Neural cell (in vitro differentiated cells): ENCODE measurements around the gene IDUA. TPM values are rescaled to one million over a fixed set of nuclear protein-coding genes. Genes with fewer than 3 reads are reported as not detected.
A peak's percentile ranks its signal among the peaks of the same experiment; 100 is the strongest.
"Not testable (repeated sequence)": the region's sequence is repeated elsewhere in the genome, so short reads cannot be mapped to it uniquely, and the experiment has no call there.

Source experiments
- H2AFZ ChIP-seq: fragments of 200-600, 300-800 bp; sonication (generic), shearing (Covaris generic); 2 replicates; pipeline ENCODE4 v1.6.0; 2014; ENCODE audit warnings: low read depth, mild to moderate bottlenecking, antibody characterized with exemption, low read length, moderate library complexity
- H3F3A ChIP-seq: fragments of 200-600 bp; shearing (Covaris generic); 2 replicates; pipeline ENCODE4 v1.6.1; 2016; ENCODE audit warnings: mild to moderate bottlenecking, moderate library complexity, mixed read lengths, antibody characterized with exemption, low read length; ENCODE audit not compliant: insufficient read depth, poor library complexity, severe bottlenecking
- H3K27ac ChIP-seq: fragments of 200-600, 300-800 bp; sonication (generic), shearing (Covaris generic); 2 replicates; pipeline ENCODE4 v1.5.1; 2014; ENCODE audit warnings: mild to moderate bottlenecking, low read length, moderate library complexity
- H3K27me3 ChIP-seq: fragments of 300-800, 200-600 bp; sonication (generic), shearing (Covaris generic); 2 replicates; pipeline ENCODE4 v1.6.0; 2014; ENCODE audit warnings: mild to moderate bottlenecking, low read depth, low read length, moderate library complexity; ENCODE audit not compliant: insufficient read depth
- H3K36me3 ChIP-seq: fragments of 300-800, 200-600 bp; sonication (generic), shearing (Covaris generic); 2 replicates; pipeline ENCODE4 v1.5.1; 2014; ENCODE audit warnings: mild to moderate bottlenecking, antibody characterized with exemption, low read length, moderate library complexity; ENCODE audit not compliant: insufficient read depth
- H3K4me2 ChIP-seq: fragments of 300-800, 200-600 bp; sonication (generic), shearing (Covaris generic); 2 replicates; pipeline ENCODE4 v1.6.0; 2014; ENCODE audit warnings: mild to moderate bottlenecking, low read length
- H3K4me3 ChIP-seq: fragments of 300-800, 200-600 bp; sonication (generic), shearing (Covaris generic); 2 replicates; pipeline ENCODE4 v1.5.1; 2014; ENCODE audit warnings: mild to moderate bottlenecking, low read length, moderate library complexity
- H3K79me2 ChIP-seq: fragments of 200-600 bp; shearing (Covaris generic); replicated peaks from 2 replicates; pipeline ENCODE4 v1.6.0; 2014; ENCODE audit warnings: mild to moderate bottlenecking, low read length, moderate library complexity; ENCODE audit not compliant: insufficient read depth
- H3K9ac ChIP-seq: fragments of 300-800, 200-600 bp; sonication (generic), shearing (Covaris generic); 2 replicates; pipeline ENCODE4 v1.6.1; 2016; ENCODE audit warnings: mild to moderate bottlenecking, low read length, mixed read lengths
- H3K9me2 ChIP-seq: fragments of 200-600 bp; shearing (Covaris generic); 2 replicates; pipeline ENCODE4 v1.6.1; 2016; ENCODE audit warnings: mild to moderate bottlenecking, low read length, mixed read lengths; ENCODE audit not compliant: insufficient read depth
- H3K9me3 ChIP-seq: fragments of 200-600, 300-800 bp; sonication (generic), shearing (Covaris generic); 2 replicates; pipeline ENCODE4 v1.6.1; 2016; ENCODE audit warnings: mild to moderate bottlenecking, mixed run types, low read length, moderate library complexity, mixed read lengths
- H4K20me1 ChIP-seq: fragments of 200-600 bp; shearing (Covaris generic); 2 replicates; pipeline ENCODE4 v1.6.1; 2016; ENCODE audit warnings: mild to moderate bottlenecking, mixed run types; ENCODE audit not compliant: insufficient read depth
- EP300 ChIP-seq: fragments of 450-650 bp; conservative IDR thresholded peaks from 2 replicates; pipeline ENCODE4 v1.6.1; 2014; ENCODE audit warnings: antibody characterized with exemption, mild to moderate bottlenecking, moderate library complexity; ENCODE audit not compliant: poor library complexity, severe bottlenecking
- MXI1 ChIP-seq: fragments of 450-650 bp; conservative IDR thresholded peaks from 2 replicates; pipeline ENCODE4 v1.6.1; 2014; ENCODE audit warnings: antibody characterized with exemption, mild to moderate bottlenecking; ENCODE audit not compliant: poor library complexity, severe bottlenecking
- POLR2AphosphoS5 ChIP-seq: IDR thresholded peaks from 2 replicates; pipeline ENCODE4 v1.6.1; 2012
- RAD21 ChIP-seq: fragments of 450-650 bp; conservative IDR thresholded peaks from 2 replicates; pipeline ENCODE4 v1.6.1; 2014; ENCODE audit warnings: antibody characterized with exemption, mild to moderate bottlenecking, moderate library complexity
- TAF1 ChIP-seq: IDR thresholded peaks from 2 replicates; pipeline ENCODE4 v1.6.1; 2012; ENCODE audit warnings: low read depth
- polyA plus RNA-seq: library from polyadenylated mRNA; depleted of rRNA; stranded (reverse); fragments of >200 nt; gene quantifications from 2 replicates; pipeline ENCODE4 v1.2.3, GENCODE V29; 2014
- TF ChIP-seq, protein P1 (sequence below): IDR thresholded peaks from 2 replicates; pipeline ENCODE4 v1.6.1; 2012; ENCODE audit warnings: borderline replicate concordance
- TF ChIP-seq, protein P2 (sequence below): fragments of 450-650 bp; IDR thresholded peaks from 2 replicates; pipeline ENCODE4 v1.5.1; 2014; ENCODE audit warnings: antibody characterized with exemption, mild to moderate bottlenecking, moderate library complexity; ENCODE audit not compliant: poor library complexity, severe bottlenecking

IDUA gene
- polyA plus RNA-seq, 1 donor from 2014 or later = 12.7 TPM

DNA sequence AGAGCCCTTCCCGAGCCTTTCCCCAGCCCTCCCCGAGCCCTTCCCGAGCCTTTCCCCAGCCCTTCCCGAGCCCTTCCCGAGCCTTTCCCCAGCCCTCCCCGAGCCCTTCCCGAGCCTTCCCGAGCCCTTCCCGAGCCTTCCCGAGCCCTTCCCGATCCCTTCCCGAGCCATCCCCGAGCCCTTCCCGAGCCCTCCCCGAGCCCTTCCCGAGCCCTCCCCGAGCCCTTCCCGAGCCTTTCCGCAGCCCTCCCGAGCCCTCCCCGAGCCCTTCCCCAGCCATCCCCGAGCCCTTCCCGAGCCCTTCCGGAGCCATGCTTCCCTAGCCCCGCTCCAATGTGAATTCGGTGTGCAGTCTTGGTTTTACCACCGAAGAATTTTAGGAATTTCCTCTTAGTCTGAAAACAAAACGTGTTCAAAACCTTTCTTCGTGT, 59.8 kb downstream of the IDUA start:
- H3K79me2 ChIP-seq, H3F3A ChIP-seq, H3K4me3 ChIP-seq, H2AFZ ChIP-seq, H3K9me3 ChIP-seq, H3K9ac ChIP-seq, H3K9me2 ChIP-seq, H4K20me1 ChIP-seq, H3K36me3 ChIP-seq, H3K27ac ChIP-seq, H3K27me3 ChIP-seq, H3K4me2 ChIP-seq: not testable (repeated sequence)
- TF ChIP-seq, protein P1, sequence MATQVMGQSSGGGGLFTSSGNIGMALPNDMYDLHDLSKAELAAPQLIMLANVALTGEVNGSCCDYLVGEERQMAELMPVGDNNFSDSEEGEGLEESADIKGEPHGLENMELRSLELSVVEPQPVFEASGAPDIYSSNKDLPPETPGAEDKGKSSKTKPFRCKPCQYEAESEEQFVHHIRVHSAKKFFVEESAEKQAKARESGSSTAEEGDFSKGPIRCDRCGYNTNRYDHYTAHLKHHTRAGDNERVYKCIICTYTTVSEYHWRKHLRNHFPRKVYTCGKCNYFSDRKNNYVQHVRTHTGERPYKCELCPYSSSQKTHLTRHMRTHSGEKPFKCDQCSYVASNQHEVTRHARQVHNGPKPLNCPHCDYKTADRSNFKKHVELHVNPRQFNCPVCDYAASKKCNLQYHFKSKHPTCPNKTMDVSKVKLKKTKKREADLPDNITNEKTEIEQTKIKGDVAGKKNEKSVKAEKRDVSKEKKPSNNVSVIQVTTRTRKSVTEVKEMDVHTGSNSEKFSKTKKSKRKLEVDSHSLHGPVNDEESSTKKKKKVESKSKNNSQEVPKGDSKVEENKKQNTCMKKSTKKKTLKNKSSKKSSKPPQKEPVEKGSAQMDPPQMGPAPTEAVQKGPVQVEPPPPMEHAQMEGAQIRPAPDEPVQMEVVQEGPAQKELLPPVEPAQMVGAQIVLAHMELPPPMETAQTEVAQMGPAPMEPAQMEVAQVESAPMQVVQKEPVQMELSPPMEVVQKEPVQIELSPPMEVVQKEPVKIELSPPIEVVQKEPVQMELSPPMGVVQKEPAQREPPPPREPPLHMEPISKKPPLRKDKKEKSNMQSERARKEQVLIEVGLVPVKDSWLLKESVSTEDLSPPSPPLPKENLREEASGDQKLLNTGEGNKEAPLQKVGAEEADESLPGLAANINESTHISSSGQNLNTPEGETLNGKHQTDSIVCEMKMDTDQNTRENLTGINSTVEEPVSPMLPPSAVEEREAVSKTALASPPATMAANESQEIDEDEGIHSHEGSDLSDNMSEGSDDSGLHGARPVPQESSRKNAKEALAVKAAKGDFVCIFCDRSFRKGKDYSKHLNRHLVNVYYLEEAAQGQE = peak; percentile 42

DNA sequence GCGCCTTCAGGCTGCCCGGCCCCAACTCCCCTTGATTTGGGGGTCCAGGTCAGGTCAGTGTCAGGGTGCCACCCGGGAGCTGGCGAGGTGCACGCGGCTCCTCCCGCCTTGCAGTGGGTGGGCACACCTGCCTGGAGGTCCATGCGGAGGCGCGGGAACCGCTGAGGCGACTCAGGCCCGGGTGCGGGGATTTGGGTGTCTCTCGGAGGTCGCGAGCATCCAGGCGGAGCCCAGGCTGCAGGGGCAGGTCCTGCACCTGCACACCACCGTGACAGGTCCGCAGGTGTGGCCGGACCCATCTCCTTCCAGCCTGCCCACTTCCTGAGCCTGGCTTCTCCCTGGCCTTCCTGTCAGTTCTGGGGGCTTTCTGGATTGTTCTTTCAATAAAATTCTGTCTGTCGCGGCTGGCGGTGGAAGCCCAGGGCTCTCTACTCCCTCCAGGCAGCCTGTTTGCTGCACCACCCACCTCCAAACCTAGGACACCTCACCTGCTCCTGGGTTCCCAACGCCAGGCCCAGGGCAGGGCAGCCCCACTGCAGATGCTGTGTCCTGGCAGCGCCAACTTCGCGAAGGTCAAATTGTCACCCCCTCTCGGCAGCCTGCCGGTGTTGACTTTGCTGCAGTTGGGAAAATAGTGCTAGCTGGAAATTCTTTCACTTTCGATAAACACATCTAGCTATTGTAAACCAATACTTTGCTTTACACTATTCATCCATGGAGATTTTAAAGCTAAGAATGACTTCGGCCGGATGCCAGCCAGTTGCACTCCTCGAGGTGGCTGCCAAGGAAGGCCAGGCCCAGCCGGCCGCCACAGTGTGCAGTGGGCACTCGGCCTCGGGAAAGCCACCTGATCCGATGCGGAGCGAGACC, 60.5 kb downstream of the IDUA start:
- Histone ChIP-seq H3K4me2 (no peak overlapping the region), H3K27me3 (no peaks in the 10 kb centered on the region)

DNA sequence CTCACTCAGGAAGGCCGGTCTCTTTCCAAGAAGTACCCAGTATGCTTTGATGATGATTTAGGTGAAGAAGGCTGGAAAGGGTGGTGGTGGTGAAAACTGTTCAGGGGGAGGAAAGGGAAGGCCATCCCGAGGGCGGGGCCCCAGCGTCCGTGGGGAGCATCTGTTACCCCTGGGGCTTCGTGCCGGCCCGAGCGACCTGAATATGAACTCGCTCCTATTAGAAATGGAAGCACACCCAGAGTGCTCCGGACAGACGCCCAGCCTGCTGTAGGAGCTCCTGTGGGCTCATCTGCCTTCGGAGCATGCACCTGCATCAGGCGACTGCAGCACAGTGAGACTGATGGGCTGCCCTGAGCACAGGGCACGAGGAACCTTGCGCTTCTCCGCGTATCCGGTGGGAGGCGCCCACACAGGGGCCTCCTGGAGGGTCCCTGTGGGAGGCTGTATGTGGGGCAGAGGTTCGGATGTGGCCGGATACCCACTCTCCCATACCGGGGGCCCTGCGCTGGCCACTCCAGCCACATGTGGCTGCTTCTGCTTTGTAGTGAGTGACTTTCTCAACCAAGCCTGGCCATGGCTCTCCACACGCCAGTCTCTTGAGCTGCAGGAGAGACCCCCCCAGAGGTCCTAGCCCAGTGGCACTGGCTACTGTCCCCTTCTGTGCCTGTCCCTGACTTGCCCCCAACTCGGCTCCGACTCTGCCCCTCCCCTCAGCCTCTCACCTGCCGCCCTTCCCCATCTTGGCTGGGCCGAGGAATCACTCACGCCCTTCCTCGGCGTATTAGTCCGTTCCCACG, 61.3 kb downstream of the IDUA start:
- Histone ChIP-seq H3K27ac (no peak overlapping the region), H4K20me1 (no peaks in the 10 kb centered on the region), H3K4me3 (no peak overlapping the region), H3K36me3 (no peaks in the 10 kb centered on the region), H3K9ac (no peak overlapping the region), H2AFZ (no peak overlapping the region), H3F3A (no peaks in the 10 kb centered on the region), H3K9me3 (no peaks in the 10 kb centered on the region), H3K27me3 (no peaks in the 10 kb centered on the region), H3K79me2 (no peaks in the 10 kb centered on the region), H3K9me2 (no peaks in the 10 kb centered on the region), H3K4me2 (no peak overlapping the region)
- TF ChIP-seq TAF1 = no peak
- TF ChIP-seq MXI1 = no peak
- TF ChIP-seq, protein P1 = no peak
- TF ChIP-seq, protein P2, sequence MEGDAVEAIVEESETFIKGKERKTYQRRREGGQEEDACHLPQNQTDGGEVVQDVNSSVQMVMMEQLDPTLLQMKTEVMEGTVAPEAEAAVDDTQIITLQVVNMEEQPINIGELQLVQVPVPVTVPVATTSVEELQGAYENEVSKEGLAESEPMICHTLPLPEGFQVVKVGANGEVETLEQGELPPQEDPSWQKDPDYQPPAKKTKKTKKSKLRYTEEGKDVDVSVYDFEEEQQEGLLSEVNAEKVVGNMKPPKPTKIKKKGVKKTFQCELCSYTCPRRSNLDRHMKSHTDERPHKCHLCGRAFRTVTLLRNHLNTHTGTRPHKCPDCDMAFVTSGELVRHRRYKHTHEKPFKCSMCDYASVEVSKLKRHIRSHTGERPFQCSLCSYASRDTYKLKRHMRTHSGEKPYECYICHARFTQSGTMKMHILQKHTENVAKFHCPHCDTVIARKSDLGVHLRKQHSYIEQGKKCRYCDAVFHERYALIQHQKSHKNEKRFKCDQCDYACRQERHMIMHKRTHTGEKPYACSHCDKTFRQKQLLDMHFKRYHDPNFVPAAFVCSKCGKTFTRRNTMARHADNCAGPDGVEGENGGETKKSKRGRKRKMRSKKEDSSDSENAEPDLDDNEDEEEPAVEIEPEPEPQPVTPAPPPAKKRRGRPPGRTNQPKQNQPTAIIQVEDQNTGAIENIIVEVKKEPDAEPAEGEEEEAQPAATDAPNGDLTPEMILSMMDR = no peak
- TF ChIP-seq EP300 = no peak
- no peak for TF ChIP-seq POLR2AphosphoS5
- no peak for TF ChIP-seq RAD21

More for the DNA sequence above, 60.5 kb downstream of the IDUA start:
- Histone ChIP-seq H3K79me2 (no peaks in the 10 kb centered on the region), H2AFZ (no peak overlapping the region), H3F3A (no peaks in the 10 kb centered on the region), H3K4me3 (no peak overlapping the region), H3K9me3 (no peaks in the 10 kb centered on the region), H3K27ac (no peak overlapping the region), H4K20me1 (no peaks in the 10 kb centered on the region), H3K36me3 (no peaks in the 10 kb centered on the region), H3K9ac (no peak overlapping the region), H3K9me2 (no peaks in the 10 kb centered on the region)
- TF ChIP-seq MXI1 = no peak
- no peak for TF ChIP-seq POLR2AphosphoS5
- TF ChIP-seq, protein P2 = no peak
